SKM-1 treated with dmso at 0.1 percent for 144 hours (cell line): ENCODE measurements around the gene SARNP.
"Not testable (repeated sequence)": the region's sequence is repeated elsewhere in the genome, so short reads cannot be mapped to it uniquely, and the experiment has no call there.

Experiments
- DNase-seq: peaks from one replicate; lab custom pipeline; 2025; ENCODE audit not compliant: unreplicated experiment; lab: John Stamatoyannopoulos, UW

SARNP gene

GRCh38 chr12:55839345-55840140, 22.0 kb upstream of the SARNP start:
- no peak for DNase-seq

- DNase-seq = no peak
These were observed 20.8 kb upstream of the SARNP start for GRCh38 chr12:55838361-55838760.

- not testable (repeated sequence) for DNase-seq
These were observed 16.9 kb upstream of the SARNP start for GRCh38 chr12:55834400-55834799.

- DNase-seq = no peak
These were observed 15.5 kb upstream of the SARNP start for GRCh38 chr12:55833056-55833455.

- no peak for DNase-seq
These were observed 13.9 kb upstream of the SARNP start for GRCh38 chr12:55831447-55831815.

- no peak for DNase-seq
These were observed 13.3 kb upstream of the SARNP start for GRCh38 chr12:55830601-55831446.

- peak; percentile 19 for DNase-seq
These were observed 12.6 kb upstream of the SARNP start for GRCh38 chr12:55829967-55830600.

GRCh38 chr12:55828357-55828756, 10.8 kb upstream of the SARNP start:
- no peak for DNase-seq

GRCh38 chr12:55827806-55828205, 10.3 kb upstream of the SARNP start:
- no peak for DNase-seq

GRCh38 chr12:55824726-55825125, 7.2 kb upstream of the SARNP start:
- DNase-seq = no peak

- DNase-seq = no peak
These were observed 5.9 kb upstream of the SARNP start for GRCh38 chr12:55823419-55823818.

GRCh38 chr12:55822228-55822627, 4.7 kb upstream of the SARNP start:
- no peak for DNase-seq

- no peak for DNase-seq
These were observed 3.2 kb upstream of the SARNP start for GRCh38 chr12:55820679-55821078.

GRCh38 chr12:55818886-55819285, 1.4 kb upstream of the SARNP start:
- no peak for DNase-seq

GRCh38 chr12:55818140-55818728, 710 bp upstream of the SARNP start:
- DNase-seq = peak; percentile 68

- no peak for DNase-seq
These were observed 611 bp downstream of the SARNP start for GRCh38 chr12:55816881-55817344.

GRCh38 chr12:55815473-55815872, 2.1 kb downstream of the SARNP start:
- no peak for DNase-seq

- no peak for DNase-seq
These were observed 3.3 kb downstream of the SARNP start for GRCh38 chr12:55814257-55814656.

- DNase-seq = no peak
These were observed 5.4 kb downstream of the SARNP start for GRCh38 chr12:55812088-55812487.

- DNase-seq = no peak
These were observed 8.2 kb downstream of the SARNP start for GRCh38 chr12:55809274-55809673.

GRCh38 chr12:55806982-55807381, 10.5 kb downstream of the SARNP start:
- DNase-seq = no peak
